GM21526 (cell line): ENCODE data around the gene GBF1.
"Not testable (repeated sequence)": the region's sequence is repeated elsewhere in the genome, so short reads cannot be mapped to it uniquely, and the experiment has no call there.

Experiments
- ATAC-seq: cut with Tn5 transposase; IDR thresholded peaks from one replicate; pipeline ENCODE4 v1.9.1; 2021; ENCODE audit warnings: moderate library complexity; ENCODE audit not compliant: unreplicated experiment, low FRiP score

GBF1 gene

GRCh38 chr10:102300278-102300843 lies 55.0 kb downstream of the GBF1 start:
- ATAC-seq: no peak

- not testable (repeated sequence) for ATAC-seq
Measured at GRCh38 chr10:102300912-102301311, 55.6 kb downstream of the GBF1 start.

DNA sequence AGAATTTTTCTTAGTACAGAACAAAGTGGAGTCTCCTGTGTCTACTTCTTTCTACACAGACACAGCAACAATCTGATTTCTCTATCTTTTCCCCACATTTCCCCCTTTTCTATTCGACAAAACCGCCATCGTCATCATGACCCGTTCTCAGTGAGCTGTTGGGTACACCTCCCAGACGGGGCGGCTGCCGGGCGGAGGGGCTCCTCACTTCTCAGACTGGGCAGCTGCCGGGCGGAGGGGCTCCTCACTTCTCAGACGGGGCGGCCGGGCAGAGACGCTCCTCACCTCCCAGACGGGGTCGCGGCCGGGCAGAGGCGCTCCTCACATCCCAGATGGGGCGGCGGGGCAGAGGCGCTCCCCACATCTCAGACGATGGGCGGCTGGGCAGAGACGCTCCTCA lies 56.0 kb downstream of the GBF1 start:
- not testable (repeated sequence) for ATAC-seq

- ATAC-seq: no peak
Measured at GRCh38 chr10:102302611-102303010, 57.3 kb downstream of the GBF1 start.

DNA sequence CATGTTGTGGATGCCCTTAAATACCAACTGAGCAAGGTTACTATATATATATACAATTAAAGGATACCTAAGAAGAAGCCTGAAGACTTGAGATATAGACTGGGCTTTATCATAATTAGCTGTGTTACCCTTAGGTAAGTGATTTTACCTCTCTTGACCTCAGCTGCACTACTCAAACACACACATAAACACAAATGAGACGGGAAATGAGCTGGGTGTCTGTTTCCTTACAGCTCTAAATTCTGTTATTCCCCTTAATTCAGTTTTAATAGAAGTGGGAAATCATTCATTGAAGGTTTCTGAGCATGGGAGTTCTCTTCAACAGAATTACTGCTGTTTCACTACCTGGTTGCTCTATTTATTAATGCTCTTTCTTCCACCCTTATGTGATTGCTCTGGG lies 60.7 kb downstream of the GBF1 start:
- ATAC-seq: no peak

DNA sequence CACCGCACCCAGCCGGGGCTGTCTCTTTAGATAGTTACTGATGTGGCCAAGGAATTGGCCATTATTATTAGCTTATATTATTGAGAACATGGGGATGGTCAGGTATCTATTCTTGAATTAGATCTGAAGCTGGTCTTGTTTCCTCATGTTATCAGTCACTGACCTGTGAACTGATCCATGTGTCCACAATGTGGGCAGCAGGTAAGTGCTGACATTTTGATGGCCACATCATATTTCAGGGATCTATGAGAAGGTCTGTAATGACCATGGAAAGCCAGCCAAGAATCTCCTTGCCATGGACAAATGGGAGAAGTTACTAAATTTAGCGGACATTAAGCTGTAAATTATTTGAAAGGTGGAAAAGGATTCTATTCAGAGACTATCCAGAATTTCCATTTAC lies 61.4 kb downstream of the GBF1 start:
- ATAC-seq: no peak

GRCh38 chr10:102308318-102308717 lies 63.0 kb downstream of the GBF1 start:
- ATAC-seq: not testable (repeated sequence)

DNA sequence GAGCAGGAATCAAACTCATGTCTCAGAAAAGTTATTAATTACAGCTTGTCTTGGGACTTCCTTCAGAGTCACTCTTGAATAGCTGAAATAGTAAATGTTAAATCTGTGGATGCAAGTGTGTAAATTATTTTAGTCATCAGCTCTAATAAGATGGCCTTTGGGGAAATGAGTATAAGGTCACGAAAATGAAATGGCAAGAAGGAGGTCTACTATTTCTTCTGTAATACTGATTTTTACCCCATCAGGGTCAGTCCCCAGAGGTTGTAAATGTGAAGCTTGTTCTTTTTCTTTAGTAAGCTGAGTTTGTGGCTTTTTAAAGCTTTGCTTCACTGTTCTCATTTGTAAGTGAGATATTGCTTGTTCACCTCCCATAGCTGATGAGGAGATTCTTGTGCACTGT lies 63.9 kb downstream of the GBF1 start:
- no peak for ATAC-seq

DNA sequence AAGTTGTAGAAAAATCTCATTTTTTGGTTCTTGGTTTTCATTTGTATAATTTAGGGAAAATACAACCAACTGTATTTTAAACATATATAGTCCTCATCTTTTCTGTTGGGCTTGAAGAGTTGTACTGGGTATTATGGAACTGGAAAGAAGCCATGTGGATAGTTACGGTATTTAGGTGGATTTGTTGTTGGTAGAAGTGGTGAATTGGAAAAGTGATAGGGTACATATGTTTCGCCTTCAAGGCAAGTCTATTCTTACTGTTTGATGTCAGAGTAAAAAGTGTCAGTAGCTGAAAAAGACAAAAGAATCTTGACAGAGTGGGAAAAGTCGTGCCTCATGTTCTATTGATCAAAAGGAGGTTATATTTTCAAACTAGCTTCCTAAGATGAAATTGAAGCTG lies 64.6 kb downstream of the GBF1 start:
- ATAC-seq: no peak

DNA sequence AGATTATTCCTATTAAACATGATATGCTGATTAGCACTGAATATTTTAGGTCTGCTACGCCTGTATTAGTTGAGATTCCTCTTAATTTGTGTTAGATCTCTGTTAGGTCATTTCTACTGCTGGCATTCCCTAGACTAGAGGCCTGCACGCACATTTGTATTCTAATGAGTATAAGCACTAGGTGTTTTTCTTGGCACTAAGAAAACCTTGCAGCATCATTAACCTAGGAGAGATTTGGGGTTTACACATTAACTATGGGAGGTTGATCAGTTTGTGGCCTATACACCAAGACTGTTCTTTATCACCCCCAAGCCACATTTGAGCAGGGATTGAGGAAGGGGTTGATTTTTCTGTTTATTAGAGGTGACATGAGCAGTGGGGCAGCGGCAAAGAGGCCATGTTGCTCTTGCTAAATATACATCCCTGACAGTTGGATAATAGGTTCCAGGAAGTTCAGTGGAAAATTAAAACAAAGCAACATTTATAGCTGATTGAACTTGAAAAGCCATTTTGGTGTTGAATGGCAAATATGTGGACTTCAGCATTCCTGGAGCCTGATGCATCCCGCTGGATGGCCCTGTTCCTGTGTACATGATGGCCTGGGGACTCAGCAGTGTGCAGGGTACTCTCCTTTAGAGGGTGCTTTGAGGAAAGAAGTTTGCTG lies 65.2 kb downstream of the GBF1 start:
- ATAC-seq: no peak

GRCh38 chr10:102311025-102311420 lies 65.7 kb downstream of the GBF1 start:
- ATAC-seq: no peak

GRCh38 chr10:102312683-102313082 lies 67.4 kb downstream of the GBF1 start:
- no peak for ATAC-seq

GRCh38 chr10:102313221-102313896 lies 68.0 kb downstream of the GBF1 start:
- no peak for ATAC-seq

GRCh38 chr10:102314801-102315200 lies 69.5 kb downstream of the GBF1 start:
- no peak for ATAC-seq

- no peak for ATAC-seq
Measured at GRCh38 chr10:102316421-102316820, 71.1 kb downstream of the GBF1 start.

- no peak for ATAC-seq
Measured at GRCh38 chr10:102322914-102323313, 77.6 kb downstream of the GBF1 start.

DNA sequence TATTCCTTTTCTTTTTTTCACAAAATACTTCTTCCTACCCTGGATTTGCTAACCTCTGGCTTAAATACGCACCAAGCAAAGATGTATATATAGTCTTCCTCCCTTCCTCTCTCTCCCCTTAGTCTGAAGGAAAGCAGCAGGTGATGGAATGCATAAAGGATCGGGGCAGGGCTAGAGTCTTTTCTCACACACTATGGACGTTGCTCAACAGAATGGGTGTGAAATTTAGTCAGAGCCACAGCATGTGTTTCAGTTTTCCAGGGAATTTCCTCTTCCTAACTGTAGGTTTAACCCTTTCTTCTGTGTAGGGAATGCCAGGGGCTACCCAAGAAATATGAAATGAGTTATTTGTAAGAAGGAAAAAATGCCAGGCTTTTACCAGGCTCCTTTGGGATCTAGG lies 78.7 kb downstream of the GBF1 start:
- ATAC-seq: no peak

DNA sequence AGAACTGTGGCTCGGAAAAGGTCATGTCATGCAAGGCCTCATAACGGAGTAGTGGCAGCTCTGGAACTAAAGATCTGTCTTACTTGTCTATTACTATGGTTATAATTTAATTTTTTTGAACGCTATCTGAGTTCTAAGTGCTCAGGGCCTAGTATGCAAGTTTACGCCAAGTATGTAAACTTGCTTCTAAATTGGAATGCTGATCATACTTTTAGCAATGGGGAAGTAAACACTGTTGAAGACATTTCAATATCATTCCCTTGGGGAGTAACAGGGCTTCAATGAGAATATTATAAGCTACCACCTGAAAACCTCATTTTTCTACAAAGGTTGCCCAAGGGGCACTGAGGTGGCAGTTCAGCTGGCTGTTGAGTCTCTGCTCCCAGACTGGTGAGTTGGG lies 80.7 kb downstream of the GBF1 start:
- no peak for ATAC-seq

DNA sequence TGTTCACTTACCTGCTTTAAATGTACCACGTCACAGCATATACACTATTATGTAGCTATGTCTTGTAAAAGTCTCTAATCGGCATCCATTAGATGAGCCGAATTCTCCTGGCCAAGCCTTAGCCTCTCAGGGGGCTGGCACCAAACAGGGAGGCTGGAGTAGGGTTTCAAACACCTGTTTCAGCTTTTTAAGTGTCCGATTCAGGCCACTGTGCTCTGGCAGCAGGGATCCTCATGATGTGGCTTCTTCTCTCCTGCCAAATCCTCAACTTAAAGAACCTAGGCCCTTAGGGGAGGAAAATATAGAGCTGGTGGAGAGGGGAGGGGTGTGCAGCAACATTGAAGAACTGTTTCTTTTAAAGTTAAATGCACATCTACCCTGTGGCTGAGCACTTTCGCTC lies 81.7 kb downstream of the GBF1 start:
- no peak for ATAC-seq

GRCh38 chr10:102327641-102328040 lies 82.3 kb downstream of the GBF1 start:
- ATAC-seq: no peak

- ATAC-seq: no peak
Measured at GRCh38 chr10:102332772-102333171, 87.4 kb downstream of the GBF1 start.

DNA sequence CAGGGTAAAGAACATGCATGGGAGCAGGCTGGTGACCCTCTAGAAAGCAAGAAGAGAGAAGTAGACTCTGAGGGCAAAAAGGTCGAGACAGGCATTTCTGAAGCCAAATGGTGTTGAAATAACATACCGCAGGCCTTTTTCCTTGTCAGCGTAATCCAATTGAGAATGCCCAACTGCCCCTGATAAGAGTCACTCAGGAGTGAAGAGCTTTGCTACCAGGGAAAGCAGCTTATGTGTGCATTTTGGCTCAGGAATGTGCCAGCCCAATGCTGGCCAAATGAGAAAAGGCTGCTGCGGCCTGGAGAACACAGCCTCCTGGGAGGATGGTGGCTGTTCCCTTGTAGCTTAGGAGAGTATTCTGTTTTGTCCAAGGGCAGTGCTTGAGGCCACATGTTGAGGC lies 88.8 kb downstream of the GBF1 start:
- no peak for ATAC-seq
